Transverse colon (tissue), 4 donors: ENCODE data around the gene SERINC5. TPM values are rescaled to one million over a fixed set of nuclear protein-coding genes. Genes with fewer than 3 reads are reported as not detected.
A peak's percentile ranks its signal among the peaks of the same experiment; 100 is the strongest.

Experiments
- DNase-seq: peaks from one replicate; pipeline ENCODE4 v3.0.0-alpha.2; 2019
- H3K27ac ChIP-seq, 4 donors: fragments of 200-600 bp; sonication (generic); 2 replicates each; pipeline ENCODE4 v1.5.1; 2016 to 2018; ENCODE audit warnings: inconsistent platforms in 4 of 4
- H3K27me3 ChIP-seq: fragments of 200-600 bp; sonication (generic); 2 replicates; pipeline ENCODE4 v1.5.1; 2017; ENCODE audit warnings: inconsistent platforms
- H3K36me3 ChIP-seq, 4 donors: fragments of 200-600 bp; sonication (generic); 2 replicates each; pipeline ENCODE4 v1.5.1; 2017 to 2019; ENCODE audit warnings: inconsistent platforms in 4 of 4
- H3K4me1 ChIP-seq, 4 donors: fragments of 200-600 bp; sonication (generic); 2 replicates each; pipeline ENCODE4 v1.5.1; 2017 to 2020; ENCODE audit warnings: inconsistent platforms in 4 of 4
- H3K4me3 ChIP-seq, 4 donors: fragments of 200-600 bp; sonication (generic); 1 replicate in 1 of 4; 2 replicates in 3 of 4; pipeline versions ENCODE4 v1.5.1 to v1.6.1; 2017 to 2019; ENCODE audit warnings: inconsistent platforms in 4 of 4
- H3K9me3 ChIP-seq, 2 donors: fragments of 200-600 bp; sonication (generic); 2 replicates each; pipeline ENCODE4 v1.5.1; 2017 to 2019; ENCODE audit warnings: inconsistent platforms in 2 of 2
- CTCF ChIP-seq, 5 experiments: fragments of 200-600 bp in 3 of 5; fragments of 450-650 bp in 2 of 5; sonication (generic) in 3 of 5; IDR thresholded peaks; 1 replicate in 2 of 5; 2 replicates in 3 of 5; pipeline ENCODE4 v1.5.1; 2016 to 2017; ENCODE audit warnings: antibody characterized with exemption in 5 of 5, inconsistent platforms in 3 of 5, mild to moderate bottlenecking in 2 of 5, moderate library complexity in 1 of 5
- EP300 ChIP-seq: sonication (generic); formaldehyde crosslinking; IDR thresholded peaks from one replicate; pipeline ENCODE4 v1.6.1; 2017; ENCODE audit warnings: antibody characterized with exemption, low read depth
- POLR2A ChIP-seq: fragments of 450-650 bp; IDR thresholded peaks from one replicate; pipeline ENCODE4 v1.6.1; 2016; ENCODE audit warnings: antibody characterized with exemption, mild to moderate bottlenecking, moderate library complexity
- POLR2AphosphoS5 ChIP-seq, 3 donors: sonication (generic); formaldehyde crosslinking; IDR thresholded peaks; one replicate each; pipeline ENCODE4 v1.6.1; 2016; ENCODE audit warnings: antibody characterized with exemption in 3 of 3
- WGBS, 2 donors: methylation state at CpG; one replicate each; pipeline ENCODE4 v1.1.5; 2018; ENCODE audit warnings: low coverage in 1 of 2; 5-methylcytosine and 5-hydroxymethylcytosine counted together
- in situ Hi-C, 4 donors: fragments of 200-750 bp; cut with MboI; loops; one replicate each; pipeline versions ENCODE4 v1.15.0 to v1.15.1; 2017; ENCODE audit warnings: low sequenced_read_pairs in 3 of 4, low pct_ligation_motif_present in 1 of 4, low pct_unique_long_range_greater_than_20kb in 1 of 4
- intact Hi-C: fragments of 100-400 bp; cut with DNase I; formaldehyde crosslinking; loops from one replicate; pipeline ENCODE4 v1.15.1; 2023; ENCODE audit warnings: low total_unique reads
- total RNA-seq, 4 donors: library from RNA; depleted of rRNA; stranded (reverse); fragments of >200 nt; gene quantifications; one replicate each; pipeline ENCODE4 v1.1.0, GENCODE V29; 2016

The SERINC5 gene
- total RNA-seq, 4 donors from 2014 or later: 40.6 to 90.4 (median 79.6) TPM

DNA sequence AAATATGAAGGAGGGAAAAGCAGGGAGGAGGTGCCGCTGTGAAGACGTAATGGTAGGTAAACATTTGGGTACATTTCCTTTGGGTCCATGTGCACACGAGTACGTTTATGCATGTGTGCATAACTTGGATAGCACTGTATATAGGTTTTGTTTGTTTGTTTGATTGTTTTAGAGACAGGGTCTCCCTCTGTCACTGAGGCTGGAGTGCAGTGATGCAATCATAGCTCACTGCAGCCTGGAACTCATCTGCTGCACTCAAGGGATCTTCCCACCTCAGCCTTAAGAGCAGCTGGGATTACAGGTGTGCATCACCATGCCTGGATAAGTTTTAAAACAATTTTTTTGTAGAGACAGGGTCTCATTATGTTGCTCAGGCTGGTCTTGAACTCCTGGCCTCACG lies 126.7 kb downstream of the SERINC5 start:
- Histone ChIP-seq H3K36me3 (no peaks in the 10 kb centered on the region), H3K27me3 (no peaks in the 10 kb centered on the region), H3K4me3 (no peak overlapping the region), H3K27ac (no peak overlapping the region), H3K4me1 (no peaks in the 10 kb centered on the region), H3K9me3 (no peaks in the 10 kb centered on the region)
- in situ Hi-C loops: no loop called here
- TF ChIP-seq CTCF (IDR thresholded peaks at IDR 0.05) (no peak), EP300 (no peak), POLR2AphosphoS5 (IDR thresholded peaks at IDR 0.05) (no peak), POLR2A (no peak)
- no peak for DNase-seq
- intact Hi-C loops: no loop called here
- WGBS, 2 donors: 90 to 92% methylated on average over 5 of the region's 5 CpGs

GRCh38 chr5:80128141-80128540 lies 127.7 kb downstream of the SERINC5 start:
- TF ChIP-seq CTCF (IDR thresholded peaks at IDR 0.05) (no peak), EP300 (no peak), POLR2AphosphoS5 (IDR thresholded peaks at IDR 0.05) (no peak), POLR2A (no peak)
- 75 to 78% methylated on average over 2 of the region's 2 CpGs for WGBS, 2 donors
- H3K9me3 ChIP-seq: no peaks in the 10 kb centered on the region
- intact Hi-C loops (no loop called here), in situ Hi-C loops (no loop called here)
- H3K27ac ChIP-seq: no peak overlapping the region
- no peaks in the 10 kb centered on the region for H3K36me3 ChIP-seq
- no peak for DNase-seq
- H3K27me3 ChIP-seq: no peaks in the 10 kb centered on the region
- no peak overlapping the region for H3K4me3 ChIP-seq
- H3K4me1 ChIP-seq: no peaks in the 10 kb centered on the region

GRCh38 chr5:80127116-80127552 lies 128.7 kb downstream of the SERINC5 start:
- H3K4me1 ChIP-seq: no peaks in the 10 kb centered on the region
- TF ChIP-seq POLR2A (no peak), POLR2AphosphoS5 (IDR thresholded peaks at IDR 0.05) (no peak), EP300 (no peak), CTCF (IDR thresholded peaks at IDR 0.05) (no peak)
- no peak overlapping the region for H3K27ac ChIP-seq
- no peaks in the 10 kb centered on the region for H3K36me3 ChIP-seq
- H3K27me3 ChIP-seq: no peaks in the 10 kb centered on the region
- no peak for DNase-seq
- in situ Hi-C loops: no loop called here
- intact Hi-C loops: no loop called here
- no peak overlapping the region for H3K4me3 ChIP-seq
- no peaks in the 10 kb centered on the region for H3K9me3 ChIP-seq
- 76 to 81% methylated on average over 3 to 4 of the region's 4 CpGs for WGBS, 2 donors

GRCh38 chr5:80125962-80126480 lies 129.8 kb downstream of the SERINC5 start:
- no peak for DNase-seq
- Histone ChIP-seq H3K36me3 (no peaks in the 10 kb centered on the region), H3K27me3 (no peaks in the 10 kb centered on the region), H3K9me3 (no peaks in the 10 kb centered on the region), H3K27ac (peak overlapping the region in 2 of 4 donors; percentile 1 to 31), H3K4me1 (no peaks in the 10 kb centered on the region), H3K4me3 (no peak overlapping the region)
- WGBS, 2 donors: 52 to 57% methylated on average over 4 of the region's 4 CpGs
- TF ChIP-seq EP300: no peak
- TF ChIP-seq CTCF (IDR thresholded peaks at IDR 0.05): peak in 1 of 5 experiments; percentile 14
- in situ Hi-C loops (no loop called here), intact Hi-C loops (no loop called here)
